ENCODE measurements around the gene PCDHGA3.

Gene PCDHGA3

GRCh38 chr5:141389153-141390042, 45.8 kb downstream of the PCDHGA3 start:
- no peak for TF ChIP-seq ZNF626 (tag by site-specific recombination; IDR thresholded peaks at IDR 0.05)
- TF ChIP-seq ZFP69B (tag by site-specific recombination; IDR thresholded peaks at IDR 0.05): no peak
- TF ChIP-seq ZNF664 (tag by site-specific recombination; IDR thresholded peaks at IDR 0.05): no peak
- no peak for TF ChIP-seq YY1 (tag by site-specific recombination; IDR thresholded peaks at IDR 0.05)
- no peak for TF ChIP-seq ZNF394 (tag by site-specific recombination; IDR thresholded peaks at IDR 0.05; ENCODE audit: borderline replicate concordance)
- TF ChIP-seq TCF7L2 (IDR thresholded peaks at IDR 0.05; ENCODE audit: borderline replicate concordance, low read depth, low read length): no peak
- no peak for TF ChIP-seq PRDM2 (tag by site-specific recombination; IDR thresholded peaks at IDR 0.05; ENCODE audit: borderline replicate concordance)
- TF ChIP-seq GFI1B (tag by site-specific recombination; IDR thresholded peaks at IDR 0.05): no peak
- no peak for TF ChIP-seq KLF10 (tag by site-specific recombination; IDR thresholded peaks at IDR 0.05)
- no peak for TF ChIP-seq ZBTB6 (tag by site-specific recombination; IDR thresholded peaks at IDR 0.05)
- TF ChIP-seq ZNF560 (tag by site-specific recombination; IDR thresholded peaks at IDR 0.05; ENCODE audit: borderline replicate concordance): no peak
- TF ChIP-seq KLF7 (tag by site-specific recombination; IDR thresholded peaks at IDR 0.05; ENCODE audit: borderline replicate concordance): no peak
- TF ChIP-seq ZNF416 (tag by site-specific recombination; IDR thresholded peaks at IDR 0.05): no peak
- no peak for TF ChIP-seq ZFP41 (tag by site-specific recombination; IDR thresholded peaks at IDR 0.05; ENCODE audit: borderline replicate concordance)
- POLR2A ChIA-PET: no interaction called here
- H3K27ac ChIP-seq (ENCODE audit: extremely low read depth, low read depth, low read length): no peak overlapping the region
- CTCF ChIA-PET: interaction anchor here (0.9 to 4.2 kb wide), 7 partner anchors 9 to 175 kb away, joined by 3 to 25 read pairs (median 4); partner anchors contain the start of genes PCDHGA1, PCDHGA10 and PCDHGB1
- H3K4me3 ChIP-seq (ENCODE audit: low read depth, low read length): no peak overlapping the region
- H3K9me3 ChIP-seq (ENCODE audit: control insufficient read depth, insufficient read depth, low read depth, low read length): no peaks in the 10 kb centered on the region
- H3K4me1 ChIP-seq (ENCODE audit: control insufficient read depth, insufficient read depth, low read length): no peaks in the 10 kb centered on the region
- H3K36me3 ChIP-seq (ENCODE audit: control insufficient read depth in 2 of 2, insufficient read depth in 1 of 2, low read length in 2 of 2): no peaks in the 10 kb centered on the region

- H3K9me3 ChIP-seq (ENCODE audit: control insufficient read depth, insufficient read depth, low read depth, low read length): no peaks in the 10 kb centered on the region
- H3K4me1 ChIP-seq (ENCODE audit: control insufficient read depth, insufficient read depth, low read length): no peaks in the 10 kb centered on the region
- no peaks in the 10 kb centered on the region for H3K36me3 ChIP-seq (ENCODE audit: control insufficient read depth in 2 of 2, insufficient read depth in 1 of 2, low read length in 2 of 2)
- ChIA-PET POLR2A (no interaction called here), CTCF (interaction anchor here (0.6 to 4.2 kb wide), 18 partner anchors 9 to 483 kb away, joined by 3 to 25 read pairs (median 4); partner anchors contain the start of genes PCDHB11, PCDHGA11, PCDHGA4 and PCDHGA5)
- peak; percentile 21; the same call in 1 of the 2 replicates for TF ChIP-seq ZNF654 (tag by site-specific recombination; IDR thresholded peaks at IDR 0.05; ENCODE audit: low read depth)
- no peak for TF ChIP-seq PATZ1 (tag by site-specific recombination; IDR thresholded peaks at IDR 0.05)
- TF ChIP-seq REPIN1 (tag by site-specific recombination; IDR thresholded peaks at IDR 0.05; ENCODE audit: low read depth): no peak
- TF ChIP-seq ZNF571 (tag by site-specific recombination; IDR thresholded peaks at IDR 0.05): no peak
- TF ChIP-seq ZFP69B (tag by site-specific recombination; IDR thresholded peaks at IDR 0.05): no peak
- H3K4me3 ChIP-seq (ENCODE audit: low read depth, low read length): no peak within 1 kb of the TSS
- no peak within 1 kb of the TSS for H3K27ac ChIP-seq (ENCODE audit: extremely low read depth, low read depth, low read length)
Measured at GRCh38 chr5:141392429-141393198, 49.0 kb downstream of the PCDHGA3 start, which contains the start of gene PCDHGA8. TSS of gene PCDHGA8 (plus strand) at chr5:141392633. CDS start at chr5:141392814, 181 bp downstream.

All from HEK293 (cell line).